ENCODE results near the gene OR51B4.
"Not testable (repeated sequence)": the region's sequence is repeated elsewhere in the genome, so short reads cannot be mapped to it uniquely, and the experiment has no call there.

OR51B4 gene

DNA sequence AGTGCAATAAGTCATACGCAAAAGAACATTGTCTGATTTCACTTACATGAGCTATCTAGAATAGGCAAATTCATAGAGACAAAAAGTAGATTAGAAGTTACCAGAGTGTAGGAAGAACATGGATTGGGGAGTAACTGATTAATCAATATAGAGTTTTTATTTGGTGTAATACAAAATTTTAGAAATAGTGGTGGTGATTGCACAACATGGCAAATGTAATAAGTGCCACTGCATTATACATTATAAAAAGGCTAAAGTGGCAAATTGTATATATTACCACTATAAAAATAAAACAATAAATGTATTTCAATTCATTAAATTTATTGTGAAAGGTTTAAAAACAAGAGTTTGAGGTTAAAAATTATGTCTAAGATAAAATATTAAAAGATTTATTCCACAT is 8.7 kb upstream of the OR51B4 start:
- peaks cover 4% of the 10 kb centered on the region for H3K27me3 Mint-ChIP-seq
- H3K9me3 Mint-ChIP-seq: peaks cover 2% of the 10 kb centered on the region
- no peak overlapping the region for H3K27ac Mint-ChIP-seq
- ATAC-seq (ENCODE audit: low read depth) (no peak), DNase-seq (ENCODE audit: low spot score in 2 of 2) (no peak)
- no peak overlapping the region for H3K4me3 Mint-ChIP-seq
- no peaks in the 10 kb centered on the region for H3K4me1 Mint-ChIP-seq
- no peaks in the 10 kb centered on the region for H3K36me3 Mint-ChIP-seq

DNA sequence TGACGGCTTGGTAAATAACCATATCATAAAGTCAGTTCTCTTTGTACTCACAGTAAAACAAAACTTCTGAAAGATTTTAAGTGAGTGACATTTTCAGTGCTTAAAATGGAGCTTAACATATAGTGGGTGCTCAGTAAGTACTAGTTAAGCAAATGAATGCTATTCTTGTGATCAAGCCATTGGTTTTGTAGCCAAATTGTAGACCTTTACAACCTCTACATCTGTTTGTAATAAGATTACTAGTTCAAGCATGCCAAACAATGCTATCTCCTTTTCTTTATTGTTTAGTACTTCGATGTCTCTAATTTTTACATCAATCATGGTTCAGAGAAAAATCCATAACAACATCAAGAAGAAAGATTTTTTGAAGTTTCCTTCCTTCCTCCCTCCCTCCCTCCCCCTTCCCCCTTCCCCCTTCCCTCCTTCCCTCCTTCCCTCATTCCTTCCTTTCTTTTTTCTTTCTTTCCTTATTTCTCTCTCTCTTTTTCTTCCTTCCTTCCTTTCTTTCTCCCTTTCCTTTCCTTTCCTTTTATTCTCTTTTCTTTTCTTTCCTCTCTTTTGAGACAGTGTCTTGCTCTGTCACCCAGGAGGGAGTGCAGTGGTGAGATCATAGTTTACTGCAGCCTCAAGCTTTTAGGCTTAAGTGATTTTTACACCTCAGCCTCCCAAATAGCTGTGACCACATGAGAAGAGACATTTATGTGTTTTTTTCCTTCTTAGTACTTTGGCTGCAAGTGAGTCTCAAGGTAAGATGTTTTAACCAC is 5.7 kb upstream of the OR51B4 start:
- Mint-ChIP-seq H3K27ac (no peak overlapping the region), H3K9me3 (no peaks in the 10 kb centered on the region), H3K4me1 (no peaks in the 10 kb centered on the region), H3K4me3 (no peak overlapping the region), H3K36me3 (no peaks in the 10 kb centered on the region), H3K27me3 (peaks cover 4% of the 10 kb centered on the region)
- DNase-seq (ENCODE audit: low spot score in 2 of 2): no peak
- ATAC-seq (ENCODE audit: low read depth): no peak

GRCh38 chr11:5304046-5304445 is 2.3 kb upstream of the OR51B4 start:
- Mint-ChIP-seq H3K4me1 (no peaks in the 10 kb centered on the region), H3K27ac (no peak overlapping the region), H3K27me3 (peaks cover 1% of the 10 kb centered on the region), H3K4me3 (no peak overlapping the region), H3K36me3 (no peaks in the 10 kb centered on the region), H3K9me3 (no peaks in the 10 kb centered on the region)
- no peak for DNase-seq (ENCODE audit: low spot score in 2 of 2)
- ATAC-seq (ENCODE audit: low read depth): no peak

DNA sequence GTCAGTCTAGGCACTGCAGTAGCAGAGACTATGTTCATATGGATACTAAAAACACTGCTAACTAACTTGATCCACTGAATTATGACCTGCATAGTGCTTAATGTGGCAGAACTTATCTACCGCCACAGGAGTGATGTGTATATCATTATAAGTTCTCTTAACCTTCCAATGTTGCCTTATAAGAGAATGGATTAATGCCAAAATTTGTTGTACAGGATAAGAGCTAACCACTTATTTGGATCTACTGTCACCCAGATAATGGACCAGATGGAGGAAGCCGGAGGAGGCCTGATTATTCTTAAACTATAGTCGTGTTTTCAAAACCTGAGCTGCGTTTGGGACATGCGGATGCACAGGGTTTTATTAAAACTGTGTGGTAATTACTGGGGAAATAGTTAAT is 1.9 kb upstream of the OR51B4 start:
- Mint-ChIP-seq H3K4me1 (no peaks in the 10 kb centered on the region), H3K9me3 (no peaks in the 10 kb centered on the region), H3K27me3 (peaks cover 1% of the 10 kb centered on the region), H3K4me3 (no peak overlapping the region), H3K36me3 (no peaks in the 10 kb centered on the region), H3K27ac (no peak overlapping the region)
- no peak for ATAC-seq (ENCODE audit: low read depth)
- no peak for DNase-seq (ENCODE audit: low spot score in 2 of 2)

DNA sequence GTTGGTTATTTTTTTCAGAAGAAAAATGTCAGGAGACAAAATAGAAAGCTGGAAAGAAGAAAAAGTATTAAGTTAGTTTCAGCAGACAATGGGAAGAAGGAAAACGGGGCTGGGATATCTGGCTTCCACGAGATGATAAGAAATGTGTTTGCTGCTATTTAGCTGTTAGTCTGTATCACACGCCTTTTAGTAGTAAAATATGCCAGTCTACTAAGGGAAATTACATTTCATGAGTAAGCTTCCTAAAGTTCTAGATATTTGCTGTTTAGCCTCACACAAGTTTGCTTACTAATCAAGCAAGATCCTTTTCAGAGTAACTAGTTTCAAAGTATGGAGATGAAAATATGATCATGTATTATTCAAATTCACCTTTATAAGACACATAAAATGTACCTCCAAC is 1.5 kb downstream of the OR51B4 start:
- Mint-ChIP-seq H3K4me3 (no peak overlapping the region), H3K4me1 (no peaks in the 10 kb centered on the region), H3K36me3 (no peaks in the 10 kb centered on the region), H3K27me3 (peaks cover 6% of the 10 kb centered on the region), H3K27ac (no peak overlapping the region), H3K9me3 (no peaks in the 10 kb centered on the region)
- DNase-seq (ENCODE audit: low spot score in 2 of 2): no peak
- no peak for ATAC-seq (ENCODE audit: low read depth)

DNA sequence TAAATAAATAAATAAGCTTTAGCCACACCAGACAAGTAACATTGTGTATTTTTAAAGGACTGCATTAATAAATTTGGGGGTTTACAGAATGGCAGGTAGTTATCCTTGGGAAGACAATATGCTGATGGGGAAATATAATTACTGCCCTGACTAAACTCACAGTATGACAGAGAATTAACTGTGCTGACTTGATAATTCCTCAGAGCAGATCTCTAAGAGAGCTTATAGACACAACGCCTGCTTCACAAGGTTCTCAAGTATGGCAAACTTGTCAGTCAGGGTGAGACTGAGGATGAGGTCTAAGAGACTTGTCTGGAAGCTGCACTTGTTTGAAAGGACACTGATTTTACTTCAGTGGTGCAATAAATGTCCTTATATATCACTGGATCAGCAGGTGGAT is 3.3 kb downstream of the OR51B4 start:
- ATAC-seq (ENCODE audit: low read depth) (no peak), DNase-seq (ENCODE audit: low spot score in 2 of 2) (no peak)
- H3K36me3 Mint-ChIP-seq: no peaks in the 10 kb centered on the region
- peaks cover 6% of the 10 kb centered on the region for H3K27me3 Mint-ChIP-seq
- no peak overlapping the region for H3K27ac Mint-ChIP-seq
- H3K4me1 Mint-ChIP-seq: no peaks in the 10 kb centered on the region
- no peak overlapping the region for H3K4me3 Mint-ChIP-seq
- no peaks in the 10 kb centered on the region for H3K9me3 Mint-ChIP-seq

- ATAC-seq (ENCODE audit: low read depth) (no peak), DNase-seq (ENCODE audit: low spot score in 2 of 2) (no peak)
- peaks cover 6% of the 10 kb centered on the region for H3K27me3 Mint-ChIP-seq
- H3K9me3 Mint-ChIP-seq: no peaks in the 10 kb centered on the region
- no peak overlapping the region for H3K27ac Mint-ChIP-seq
- no peaks in the 10 kb centered on the region for H3K36me3 Mint-ChIP-seq
- H3K4me3 Mint-ChIP-seq: no peak overlapping the region
- no peaks in the 10 kb centered on the region for H3K4me1 Mint-ChIP-seq
These were observed 3.9 kb downstream of the OR51B4 start for GRCh38 chr11:5297721-5298323.

DNA sequence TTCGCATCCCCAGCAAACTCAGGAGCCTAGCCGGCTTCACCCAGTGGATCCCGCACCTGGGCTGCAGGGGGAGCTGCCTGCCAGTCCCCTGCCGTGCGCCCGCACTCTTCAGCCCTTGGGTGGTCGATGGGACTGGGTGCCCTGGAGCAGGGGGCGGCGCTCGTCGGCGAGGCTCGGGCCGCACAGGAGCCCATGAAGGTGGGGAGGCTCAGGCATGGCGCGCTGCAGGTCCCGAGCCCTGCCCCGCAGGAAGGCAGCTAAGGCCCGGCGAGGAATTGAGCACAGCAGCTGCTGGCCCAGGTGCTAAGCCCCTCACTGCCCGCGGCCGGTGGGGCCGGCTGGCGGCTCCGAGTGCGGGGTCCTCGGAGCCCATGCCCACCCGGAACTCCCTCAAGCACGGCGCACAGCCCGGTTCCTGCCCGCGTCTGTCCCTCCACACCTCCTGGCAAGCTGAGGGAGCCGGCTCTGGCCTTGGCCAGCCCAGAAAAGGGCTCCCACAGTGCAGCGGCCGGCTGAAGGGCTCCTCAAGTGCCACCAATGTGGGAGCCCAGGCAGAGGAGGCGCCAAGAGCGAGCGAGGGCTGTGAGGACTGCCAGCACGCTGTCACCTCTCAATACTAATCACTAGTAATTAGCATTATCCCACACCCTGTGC is 7.3 kb downstream of the OR51B4 start:
- not testable (repeated sequence) for H3K4me1 Mint-ChIP-seq; H3K9me3 Mint-ChIP-seq; H3K27me3 Mint-ChIP-seq; ATAC-seq (ENCODE audit: low read depth); H3K36me3 Mint-ChIP-seq; H3K4me3 Mint-ChIP-seq; H3K27ac Mint-ChIP-seq; DNase-seq (ENCODE audit: low spot score in 2 of 2)

GRCh38 chr11:5293028-5293427 is 8.7 kb downstream of the OR51B4 start:
- Mint-ChIP-seq H3K4me1 (no peaks in the 10 kb centered on the region), H3K4me3 (no peak overlapping the region), H3K36me3 (no peaks in the 10 kb centered on the region), H3K27me3 (peaks cover 6% of the 10 kb centered on the region), H3K27ac (no peak overlapping the region), H3K9me3 (no peaks in the 10 kb centered on the region)
- no peak for ATAC-seq (ENCODE audit: low read depth)
- DNase-seq (ENCODE audit: low spot score in 2 of 2): no peak

DNA sequence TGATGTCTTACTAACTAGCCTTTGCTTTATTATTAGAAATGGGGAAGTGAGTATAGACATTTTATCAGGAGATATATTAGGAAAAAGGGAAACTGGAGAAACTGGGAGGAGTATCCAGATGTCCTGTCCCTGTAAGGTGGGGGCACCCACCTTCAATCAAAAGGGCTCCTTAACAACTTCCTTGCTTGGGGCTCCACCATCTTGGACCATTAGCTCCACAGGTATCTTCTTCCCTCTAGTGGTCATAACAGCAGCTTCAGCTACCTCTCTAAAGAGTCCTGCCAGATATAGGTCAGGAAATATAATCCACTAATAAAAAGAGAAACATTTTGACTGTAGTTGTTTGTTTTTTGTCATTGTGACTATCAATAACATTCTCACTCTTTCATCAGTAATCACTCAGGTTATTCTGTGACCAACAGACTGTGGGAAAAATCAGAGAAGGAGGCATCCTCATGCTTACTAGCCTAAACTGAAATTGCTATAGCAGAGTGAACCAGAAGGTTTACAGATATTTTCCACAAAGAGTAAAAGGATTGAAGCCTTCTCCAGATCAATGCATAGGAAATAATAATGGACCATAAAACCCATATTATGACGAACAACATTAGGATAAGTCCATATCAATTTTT is 10.4 kb downstream of the OR51B4 start:
- H3K27me3 Mint-ChIP-seq: peaks cover 3% of the 10 kb centered on the region
- H3K4me1 Mint-ChIP-seq: no peaks in the 10 kb centered on the region
- DNase-seq (ENCODE audit: low spot score in 2 of 2): no peak
- no peak for ATAC-seq (ENCODE audit: low read depth)
- H3K27ac Mint-ChIP-seq: no peak overlapping the region
- H3K9me3 Mint-ChIP-seq: no peaks in the 10 kb centered on the region
- no peaks in the 10 kb centered on the region for H3K36me3 Mint-ChIP-seq
- H3K4me3 Mint-ChIP-seq: no peak overlapping the region

DNA sequence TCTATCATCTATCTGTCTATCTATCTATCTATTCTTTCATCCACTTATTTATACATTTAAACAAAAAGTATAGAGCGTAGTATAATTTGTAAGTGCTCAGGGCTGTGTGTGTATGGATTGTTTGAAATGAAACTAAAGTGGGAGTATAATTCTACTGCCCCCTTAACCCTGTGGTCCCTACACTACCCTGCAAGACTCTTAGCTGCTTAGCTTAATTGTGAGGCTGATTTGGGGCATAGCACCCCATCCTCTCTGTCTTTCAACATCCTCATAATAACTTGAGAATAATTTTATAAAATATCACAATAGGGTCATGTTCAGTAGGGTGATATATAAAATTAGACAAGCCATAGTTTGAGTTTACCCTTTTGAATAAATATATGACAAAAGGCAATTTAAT is 11.6 kb downstream of the OR51B4 start:
- no peak for ATAC-seq (ENCODE audit: low read depth)
- no peak overlapping the region for H3K27ac Mint-ChIP-seq

DNA sequence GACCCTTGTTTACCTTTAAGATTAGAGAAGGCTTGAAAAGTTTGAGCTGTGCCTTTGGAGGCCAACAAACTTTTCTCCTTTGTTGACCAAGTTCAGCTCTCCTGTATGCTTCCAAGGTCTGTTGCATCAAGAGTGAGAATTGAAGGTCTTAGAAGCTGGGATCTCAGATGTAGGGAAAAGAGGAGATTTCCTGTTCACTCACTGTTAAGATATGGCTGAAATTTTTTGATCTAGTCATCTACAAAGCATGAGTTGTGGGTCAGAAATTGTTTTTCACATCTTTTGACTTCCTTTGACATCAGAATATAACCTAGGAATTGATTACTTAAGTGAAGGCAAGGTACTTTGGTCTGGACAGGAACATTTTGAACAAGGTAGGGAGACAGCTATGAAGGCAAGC is 12.1 kb downstream of the OR51B4 start:
- ATAC-seq (ENCODE audit: low read depth) (no peak), DNase-seq (ENCODE audit: low spot score in 2 of 2) (no peak)
- peaks cover 3% of the 10 kb centered on the region for H3K27me3 Mint-ChIP-seq
- H3K4me3 Mint-ChIP-seq: no peak overlapping the region
- no peak overlapping the region for H3K27ac Mint-ChIP-seq
- no peaks in the 10 kb centered on the region for H3K36me3 Mint-ChIP-seq
- no peaks in the 10 kb centered on the region for H3K4me1 Mint-ChIP-seq
- no peaks in the 10 kb centered on the region for H3K9me3 Mint-ChIP-seq

More for the DNA sequence above, 11.6 kb downstream of the OR51B4 start:
- no peak for DNase-seq (ENCODE audit: low spot score in 2 of 2)
- H3K9me3 Mint-ChIP-seq: no peaks in the 10 kb centered on the region
- H3K4me1 Mint-ChIP-seq: no peaks in the 10 kb centered on the region
- H3K36me3 Mint-ChIP-seq: no peaks in the 10 kb centered on the region
- H3K27me3 Mint-ChIP-seq: peaks cover 2% of the 10 kb centered on the region
- no peak overlapping the region for H3K4me3 Mint-ChIP-seq

DNA sequence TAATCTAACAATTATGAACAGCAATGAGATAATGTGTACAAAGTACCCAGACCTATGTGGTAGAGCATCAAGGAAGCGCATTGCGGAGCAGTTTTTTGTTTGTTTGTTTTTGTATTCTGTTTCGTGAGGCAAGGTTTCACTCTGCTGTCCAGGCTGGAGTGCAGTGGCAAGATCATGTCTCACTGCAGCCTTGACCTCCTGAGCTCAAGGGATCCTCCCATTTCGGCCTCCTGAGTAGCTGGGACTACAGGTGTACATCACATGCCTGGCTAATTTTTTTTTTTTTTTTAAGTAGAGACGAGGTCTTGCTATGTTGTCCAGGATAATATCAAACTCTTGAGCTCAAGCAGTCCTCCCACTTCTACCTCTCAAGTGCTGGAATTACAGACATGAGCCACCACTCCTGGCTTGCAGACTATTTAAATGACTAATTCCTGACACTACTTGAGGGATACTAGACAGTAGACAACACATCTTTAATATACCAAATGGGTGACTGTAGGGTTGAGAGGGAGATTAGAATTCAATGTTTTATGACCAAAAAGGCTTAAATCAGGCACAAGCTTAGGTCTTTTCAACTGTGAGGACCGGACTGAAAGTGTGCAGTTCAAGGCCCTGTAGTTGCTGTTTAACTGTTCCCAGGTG is 12.7 kb downstream of the OR51B4 start:
- DNase-seq (ENCODE audit: low spot score in 2 of 2) (no peak), ATAC-seq (ENCODE audit: low read depth) (no peak)
- peaks cover 3% of the 10 kb centered on the region for H3K27me3 Mint-ChIP-seq
- no peaks in the 10 kb centered on the region for H3K9me3 Mint-ChIP-seq
- no peak overlapping the region for H3K27ac Mint-ChIP-seq
- no peak overlapping the region for H3K4me3 Mint-ChIP-seq
- no peaks in the 10 kb centered on the region for H3K4me1 Mint-ChIP-seq
- H3K36me3 Mint-ChIP-seq: no peaks in the 10 kb centered on the region
